GM12865 (cell line): ENCODE data around the gene SEMA3F.
"Not testable (repeated sequence)": the region's sequence is repeated elsewhere in the genome, so short reads cannot be mapped to it uniquely, and the experiment has no call there.

Source experiments
- DNase-seq: peaks from one replicate; pipeline ENCODE4 v3.0.0; 2010; ENCODE audit warnings: low read depth
- H3K4me3 ChIP-seq: 2 replicates; pipeline ENCODE4 v1.5.1; 2011; ENCODE audit warnings: mild to moderate bottlenecking, low read depth, low read length, control low read depth
- TF ChIP-seq, protein P1 (sequence below): IDR thresholded peaks from 2 replicates; pipeline ENCODE4 v1.5.1; 2011; ENCODE audit warnings: low read length, control low read depth, low read depth, inconsistent platforms; ENCODE audit not compliant: insufficient read depth; ENCODE audit errors: missing control alignments

Gene SEMA3F

GRCh38 chr3:50210510-50211367, 55.6 kb downstream of the SEMA3F start:
- H3K4me3 ChIP-seq, result no peak overlapping the region

GRCh38 chr3:50211368-50211717, 56.2 kb downstream of the SEMA3F start:
- H3K4me3 ChIP-seq, DNase-seq: not testable (repeated sequence)

More at GRCh38 chr3:50210510-50211367, 55.6 kb downstream of the SEMA3F start:
- TF ChIP-seq, protein P1, sequence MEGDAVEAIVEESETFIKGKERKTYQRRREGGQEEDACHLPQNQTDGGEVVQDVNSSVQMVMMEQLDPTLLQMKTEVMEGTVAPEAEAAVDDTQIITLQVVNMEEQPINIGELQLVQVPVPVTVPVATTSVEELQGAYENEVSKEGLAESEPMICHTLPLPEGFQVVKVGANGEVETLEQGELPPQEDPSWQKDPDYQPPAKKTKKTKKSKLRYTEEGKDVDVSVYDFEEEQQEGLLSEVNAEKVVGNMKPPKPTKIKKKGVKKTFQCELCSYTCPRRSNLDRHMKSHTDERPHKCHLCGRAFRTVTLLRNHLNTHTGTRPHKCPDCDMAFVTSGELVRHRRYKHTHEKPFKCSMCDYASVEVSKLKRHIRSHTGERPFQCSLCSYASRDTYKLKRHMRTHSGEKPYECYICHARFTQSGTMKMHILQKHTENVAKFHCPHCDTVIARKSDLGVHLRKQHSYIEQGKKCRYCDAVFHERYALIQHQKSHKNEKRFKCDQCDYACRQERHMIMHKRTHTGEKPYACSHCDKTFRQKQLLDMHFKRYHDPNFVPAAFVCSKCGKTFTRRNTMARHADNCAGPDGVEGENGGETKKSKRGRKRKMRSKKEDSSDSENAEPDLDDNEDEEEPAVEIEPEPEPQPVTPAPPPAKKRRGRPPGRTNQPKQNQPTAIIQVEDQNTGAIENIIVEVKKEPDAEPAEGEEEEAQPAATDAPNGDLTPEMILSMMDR, result no peak
- no peak for DNase-seq

DNA sequence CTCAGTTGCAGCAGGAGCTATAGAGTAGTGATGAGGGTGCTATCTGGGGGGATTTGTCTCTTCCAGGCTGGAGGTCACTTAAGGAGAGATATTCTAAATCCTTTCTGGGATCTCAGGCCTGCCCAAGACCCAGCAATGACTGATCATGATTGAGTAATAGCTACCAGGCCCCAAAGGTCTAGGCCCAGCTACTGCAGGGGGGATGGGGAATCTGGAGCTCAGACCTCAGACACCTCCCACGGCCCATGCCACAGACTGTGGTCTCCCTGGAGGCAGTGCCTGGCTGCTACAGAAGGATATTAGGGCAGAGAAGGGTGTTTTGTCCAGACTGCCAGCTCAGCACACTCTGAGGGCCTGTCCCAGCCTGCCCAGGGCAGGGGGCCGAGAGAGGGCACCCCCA, 56.8 kb downstream of the SEMA3F start:
- no peak overlapping the region for H3K4me3 ChIP-seq
- TF ChIP-seq, protein P1, result no peak
- DNase-seq, result no peak

DNA sequence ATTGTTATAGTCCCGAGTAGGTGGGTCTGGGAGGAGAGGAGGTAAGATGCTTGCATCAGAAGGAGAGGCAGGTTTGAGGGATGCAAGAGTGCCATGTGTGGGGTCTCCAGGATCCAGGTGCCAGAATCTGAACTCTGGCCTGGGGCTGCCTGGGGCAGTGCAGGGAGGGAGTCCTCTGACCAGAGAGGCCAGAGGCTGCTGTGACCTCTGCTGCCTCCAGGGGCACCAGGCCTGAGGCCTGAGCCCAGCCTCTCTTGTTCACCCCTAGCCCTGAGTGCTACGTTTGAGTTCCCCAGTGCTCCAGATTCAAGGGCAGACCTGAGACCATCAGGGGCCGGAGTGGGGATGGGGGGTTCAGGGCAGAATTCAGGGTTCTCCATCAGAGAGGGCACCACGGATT, 57.4 kb downstream of the SEMA3F start:
- TF ChIP-seq, protein P1, result peak; percentile 19
- H3K4me3 ChIP-seq, result no peak overlapping the region
- DNase-seq, result no peak

DNA sequence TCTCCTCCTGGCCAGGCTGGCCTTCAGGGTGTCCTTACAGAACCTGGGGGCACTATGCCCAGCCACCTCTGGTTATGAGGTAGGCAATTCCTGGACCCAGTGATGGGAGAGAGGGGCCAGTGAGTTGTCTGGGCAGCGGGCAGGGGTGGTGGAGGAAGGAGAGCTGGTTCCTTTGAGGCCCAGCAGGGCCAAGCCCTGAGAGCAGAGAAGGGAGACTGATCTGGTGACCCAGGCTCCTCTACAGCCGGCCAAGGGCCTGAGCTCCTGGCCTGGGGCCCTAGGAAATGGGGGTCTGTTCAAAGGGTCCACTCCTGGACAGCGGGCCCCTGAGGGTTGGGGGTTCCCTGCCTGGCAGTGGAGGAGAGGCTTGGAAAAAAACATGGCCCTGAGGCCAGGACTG, 57.8 kb downstream of the SEMA3F start:
- no peak for DNase-seq
- no peak overlapping the region for H3K4me3 ChIP-seq
- TF ChIP-seq, protein P1, result no peak

DNA sequence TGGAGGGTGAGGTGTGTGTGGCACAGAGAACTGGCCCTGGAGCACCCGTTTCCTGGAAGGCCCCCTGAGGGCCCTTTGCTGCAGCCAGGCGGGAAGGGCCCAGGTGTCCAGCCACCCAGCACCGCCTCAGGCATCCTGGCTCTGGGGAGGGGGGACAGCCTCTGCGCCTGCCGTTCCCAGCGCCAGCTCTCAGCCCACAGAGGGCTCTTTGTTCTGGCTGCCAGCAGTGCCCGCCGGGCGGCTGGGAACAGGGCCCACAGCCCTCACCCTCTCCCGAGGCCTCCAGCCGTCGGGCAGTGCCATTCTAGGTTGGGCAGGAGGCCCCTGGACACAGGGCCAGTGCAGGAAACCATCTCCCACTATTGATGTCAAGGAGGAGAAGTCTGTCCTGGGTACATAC, 58.2 kb downstream of the SEMA3F start:
- TF ChIP-seq, protein P1, result no peak
- no peak overlapping the region for H3K4me3 ChIP-seq
- no peak for DNase-seq

GRCh38 chr3:50214824-50215223, 59.7 kb downstream of the SEMA3F start:
- DNase-seq, result no peak
- TF ChIP-seq, protein P1, result no peak
- H3K4me3 ChIP-seq, result no peak overlapping the region
